Duodenal mucosa (tissue), 2 donors: ENCODE results near the gene NCMAP.
"Not testable (repeated sequence)": the region's sequence is repeated elsewhere in the genome, so short reads cannot be mapped to it uniquely, and the experiment has no call there.

Source experiments
- H3K27ac ChIP-seq: one replicate; pipeline ENCODE4 v1.7.0; 2013; ENCODE audit warnings: low read depth, low read length
- H3K27me3 ChIP-seq, 2 donors: one replicate each; pipeline ENCODE4 v1.7.0; 2013; ENCODE audit warnings: low read length in 2 of 2, control low read depth in 1 of 2; ENCODE audit not compliant: insufficient read depth in 2 of 2, control insufficient read depth in 1 of 2
- H3K36me3 ChIP-seq, 2 donors: one replicate each; pipeline ENCODE4 v1.7.0; 2013; ENCODE audit warnings: low read length in 2 of 2, control low read depth in 1 of 2; ENCODE audit not compliant: insufficient read depth in 2 of 2, control insufficient read depth in 1 of 2
- H3K4me1 ChIP-seq, 2 donors: one replicate each; pipeline ENCODE4 v1.7.0; 2013; ENCODE audit warnings: low read length in 2 of 2, control low read depth in 1 of 2; ENCODE audit not compliant: insufficient read depth in 2 of 2, control insufficient read depth in 1 of 2
- H3K4me3 ChIP-seq, 2 donors: one replicate each; pipeline ENCODE4 v1.7.0; 2013; ENCODE audit warnings: low read length in 2 of 2, low read depth in 1 of 2
- H3K9ac ChIP-seq, 2 donors: one replicate each; pipeline ENCODE4 v1.7.0; 2013; ENCODE audit warnings: low read length in 2 of 2, low read depth in 1 of 2
- H3K9me3 ChIP-seq, 2 donors: one replicate each; pipeline ENCODE4 v1.7.0; 2013; ENCODE audit warnings: low read length in 2 of 2, control low read depth in 1 of 2; ENCODE audit not compliant: control insufficient read depth in 1 of 2

Gene NCMAP

DNA sequence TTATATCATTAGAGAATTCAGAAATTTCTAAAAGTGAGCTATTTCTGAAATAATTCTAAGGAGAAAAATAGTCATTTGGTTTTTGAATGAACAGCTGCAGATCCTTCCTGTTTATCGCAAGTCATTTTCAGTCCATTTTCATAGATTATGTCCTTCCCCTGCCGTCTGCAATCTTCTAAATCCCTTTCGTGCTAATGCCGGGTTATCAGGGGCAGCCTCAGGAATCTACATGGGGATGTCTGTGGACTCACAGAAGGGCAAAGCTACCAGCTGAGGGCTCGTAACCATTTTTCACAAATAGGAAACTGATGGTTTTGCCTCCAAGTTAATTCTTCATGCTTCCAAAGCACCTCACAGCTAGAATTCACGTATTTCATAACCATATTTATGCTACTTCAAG, 30.3 kb upstream of the NCMAP start:
- H3K4me1 ChIP-seq = no peaks in the 10 kb centered on the region
- H3K9me3 ChIP-seq = no peaks in the 10 kb centered on the region
- H3K27ac ChIP-seq = no peak overlapping the region
- H3K36me3 ChIP-seq = peaks cover 0 to 5% of the 10 kb centered on the region in 2 donors
- H3K9ac ChIP-seq = no peak overlapping the region
- no peak overlapping the region for H3K4me3 ChIP-seq
- H3K27me3 ChIP-seq = no peaks in the 10 kb centered on the region

DNA sequence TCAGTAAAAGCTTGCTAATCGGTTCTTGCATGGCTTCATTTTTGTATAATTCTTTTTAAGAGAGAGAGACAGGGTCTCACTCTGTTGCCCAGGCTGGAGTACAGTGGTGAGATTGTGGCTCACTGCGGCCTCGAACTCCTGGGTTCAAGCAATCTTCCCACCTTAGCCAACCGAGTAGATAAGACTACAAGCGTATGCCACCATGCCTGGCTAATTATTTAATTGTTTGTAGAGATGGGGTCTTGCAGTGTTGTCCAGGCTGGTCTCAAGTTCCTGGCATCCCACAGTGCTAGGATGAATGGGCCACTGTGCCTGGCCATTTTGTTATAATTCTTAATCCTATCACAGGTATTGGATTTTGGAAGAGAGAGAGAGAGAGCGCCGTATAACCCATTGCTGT, 29.8 kb upstream of the NCMAP start:
- H3K4me3 ChIP-seq = no peak overlapping the region
- no peaks in the 10 kb centered on the region for H3K9me3 ChIP-seq
- H3K9ac ChIP-seq = no peak overlapping the region
- no peak overlapping the region for H3K27ac ChIP-seq
- peaks cover 0 to 5% of the 10 kb centered on the region in 2 donors for H3K36me3 ChIP-seq
- no peaks in the 10 kb centered on the region for H3K27me3 ChIP-seq
- H3K4me1 ChIP-seq = no peaks in the 10 kb centered on the region

DNA sequence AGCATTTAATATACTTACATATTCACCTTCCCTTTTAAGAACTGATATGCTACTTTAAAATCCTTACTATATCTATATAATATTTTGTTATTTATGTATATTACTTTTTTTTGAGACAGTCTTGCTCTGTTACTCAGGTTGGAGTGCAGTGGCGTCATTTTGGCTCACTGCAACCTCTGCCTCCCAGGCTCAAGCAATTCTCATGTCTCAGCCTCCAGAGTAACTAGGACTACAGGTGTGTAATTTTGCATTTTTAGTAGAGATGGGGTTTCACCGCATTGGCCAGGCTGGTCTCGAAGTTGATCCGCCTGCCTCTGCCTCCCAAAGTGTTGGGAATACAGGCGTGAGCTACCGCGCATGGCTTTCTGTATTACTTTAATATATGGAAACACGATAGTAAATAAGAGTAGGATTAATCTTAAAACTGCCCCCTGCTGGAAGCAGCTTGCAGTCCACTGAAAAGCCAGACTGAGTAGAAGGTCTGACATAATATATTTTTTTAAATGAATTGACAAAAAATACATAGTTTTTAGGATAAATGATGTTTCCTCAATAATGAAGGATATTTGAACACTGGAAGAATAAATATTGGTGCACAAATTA, 28.8 kb upstream of the NCMAP start:
- Histone ChIP-seq H3K9ac (no peak overlapping the region), H3K36me3 (peaks cover 0 to 8% of the 10 kb centered on the region in 2 donors)

DNA sequence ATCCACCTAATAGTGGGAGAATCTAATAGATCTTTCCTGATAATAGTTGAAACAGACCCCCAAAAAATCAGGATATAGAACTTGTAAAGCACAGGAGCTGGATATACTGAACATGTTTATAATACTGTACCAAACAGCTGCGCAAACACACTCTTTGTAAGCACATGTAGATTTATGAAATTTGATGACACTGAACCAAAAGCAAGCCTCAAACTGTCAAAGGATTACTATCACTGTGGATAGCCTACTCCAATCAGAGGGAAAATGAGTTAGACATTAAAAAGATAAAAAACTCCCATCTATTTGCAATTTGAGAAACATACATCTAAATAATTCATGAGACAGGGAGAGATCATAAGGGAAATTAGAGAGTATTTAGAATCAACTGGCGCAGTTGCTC, 27.1 kb upstream of the NCMAP start:
- no peaks in the 10 kb centered on the region for H3K27me3 ChIP-seq
- no peaks in the 10 kb centered on the region for H3K9me3 ChIP-seq
- no peak overlapping the region for H3K27ac ChIP-seq
- H3K4me1 ChIP-seq = no peaks in the 10 kb centered on the region
- H3K4me3 ChIP-seq = no peak overlapping the region
- H3K9ac ChIP-seq = no peak overlapping the region
- H3K36me3 ChIP-seq = peaks cover 2 to 4% of the 10 kb centered on the region in 2 donors

More for the DNA sequence above, 28.8 kb upstream of the NCMAP start:
- H3K9me3 ChIP-seq = no peaks in the 10 kb centered on the region
- H3K27ac ChIP-seq = no peak overlapping the region
- no peaks in the 10 kb centered on the region for H3K27me3 ChIP-seq
- no peaks in the 10 kb centered on the region for H3K4me1 ChIP-seq
- no peak overlapping the region for H3K4me3 ChIP-seq

DNA sequence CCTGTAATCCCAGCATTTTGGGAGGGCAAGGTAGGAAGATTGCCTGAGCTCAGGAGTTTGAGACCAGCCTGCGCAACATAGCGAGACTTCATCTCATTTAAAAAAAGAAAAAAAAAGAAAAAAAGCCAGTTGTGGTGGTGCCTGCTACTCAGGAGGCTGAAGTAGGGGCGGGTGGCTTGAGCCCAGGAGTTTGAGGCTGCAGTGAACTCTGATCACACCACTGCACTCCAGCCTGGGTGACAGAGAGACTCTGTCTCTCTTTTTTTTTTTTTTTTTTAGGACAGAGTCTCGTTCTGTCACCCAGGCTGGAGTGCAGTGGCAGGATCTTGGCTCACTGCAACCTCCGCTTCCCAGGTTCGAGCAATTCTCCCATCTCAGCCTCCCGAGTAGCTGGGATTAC, 26.6 kb upstream of the NCMAP start:
- H3K36me3 ChIP-seq, H3K27ac ChIP-seq, H3K4me1 ChIP-seq, H3K27me3 ChIP-seq, H3K4me3 ChIP-seq, H3K9me3 ChIP-seq, H3K9ac ChIP-seq: not testable (repeated sequence)

DNA sequence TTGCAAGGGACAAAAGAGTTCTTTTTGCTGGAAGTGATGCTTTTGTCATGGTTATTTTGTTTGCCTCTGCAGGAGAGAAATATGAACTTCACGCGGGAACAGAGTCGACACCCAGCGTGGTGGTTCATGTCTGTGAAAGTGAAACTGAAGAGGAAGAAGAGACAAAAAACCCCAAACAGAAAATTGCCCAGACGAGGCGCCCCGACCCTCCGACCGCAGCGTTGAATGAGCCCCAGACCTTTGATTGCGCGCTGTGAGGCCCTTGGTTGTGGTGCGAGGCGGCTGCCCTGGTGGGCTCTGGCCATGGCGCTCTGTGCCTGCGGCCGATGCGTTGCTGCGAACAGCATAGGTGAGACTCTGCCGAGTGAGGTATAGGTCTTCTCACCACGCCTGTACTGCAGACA, 20.9 kb upstream of the NCMAP start:
- Histone ChIP-seq H3K9me3 (no peaks in the 10 kb centered on the region), H3K4me1 (peaks cover 5 to 21% of the 10 kb centered on the region in 2 donors), H3K4me3 (peak overlapping the region; percentile 54 to 62), H3K27me3 (no peaks in the 10 kb centered on the region), H3K27ac (no peak overlapping the region), H3K36me3 (peaks cover 2 to 4% of the 10 kb centered on the region in 2 donors), H3K9ac (peak overlapping the region in 1 of 2 donors; percentile 56)

DNA sequence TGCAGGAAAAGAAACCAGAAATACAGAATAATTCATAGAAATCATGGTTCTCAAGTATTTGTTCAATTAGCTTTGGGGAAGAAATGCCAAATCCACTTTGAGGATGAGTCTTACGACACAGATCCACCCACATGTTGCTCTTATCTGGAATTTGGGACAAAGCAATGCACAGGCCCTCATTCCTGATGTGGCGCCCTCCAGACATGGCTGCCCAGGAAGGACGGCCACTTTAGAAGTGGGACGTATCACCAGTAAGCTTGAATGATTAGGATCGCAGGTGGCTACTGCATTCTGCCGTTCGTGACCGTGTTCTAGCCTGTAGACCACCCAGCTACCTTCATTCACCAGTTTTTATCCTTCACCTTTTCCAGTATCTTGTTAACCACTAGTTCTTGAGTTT, 20.1 kb upstream of the NCMAP start:
- Histone ChIP-seq H3K27ac (no peak overlapping the region), H3K27me3 (no peaks in the 10 kb centered on the region), H3K36me3 (peaks cover 2 to 4% of the 10 kb centered on the region in 2 donors), H3K9me3 (no peaks in the 10 kb centered on the region), H3K4me1 (peaks cover 5 to 28% of the 10 kb centered on the region in 2 donors), H3K4me3 (peak overlapping the region; percentile 23 to 25), H3K9ac (peak overlapping the region; percentile 3 to 28)

DNA sequence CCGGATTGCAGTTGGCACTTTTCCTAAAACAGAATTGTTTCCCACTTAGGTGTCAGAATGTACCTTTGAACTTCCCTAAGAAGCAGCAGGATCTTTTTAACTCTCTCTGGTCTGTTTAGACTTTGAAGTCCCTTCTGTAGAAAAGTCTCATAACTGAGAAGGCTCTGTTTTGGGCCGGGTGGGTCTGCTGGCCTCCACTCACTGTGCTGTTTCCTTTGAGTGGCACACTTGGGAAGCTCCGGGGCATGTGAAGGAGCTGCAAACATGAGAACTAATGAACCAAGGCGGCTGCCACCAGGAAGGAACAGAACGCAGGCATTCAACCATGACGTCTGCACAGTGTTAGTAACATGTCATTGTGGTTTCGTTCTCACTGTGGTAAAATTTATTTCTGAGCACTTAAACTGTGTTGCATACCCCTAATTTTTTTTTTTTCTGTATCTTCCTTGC, 19.5 kb upstream of the NCMAP start:
- Histone ChIP-seq H3K9me3 (no peaks in the 10 kb centered on the region), H3K4me3 (peak overlapping the region in 1 of 2 donors; percentile 25), H3K27ac (peak overlapping the region; percentile 20), H3K4me1 (peaks cover 8 to 34% of the 10 kb centered on the region in 2 donors), H3K27me3 (no peaks in the 10 kb centered on the region), H3K9ac (peak overlapping the region in 1 of 2 donors; percentile 3), H3K36me3 (peaks cover 2 to 3% of the 10 kb centered on the region in 2 donors)

DNA sequence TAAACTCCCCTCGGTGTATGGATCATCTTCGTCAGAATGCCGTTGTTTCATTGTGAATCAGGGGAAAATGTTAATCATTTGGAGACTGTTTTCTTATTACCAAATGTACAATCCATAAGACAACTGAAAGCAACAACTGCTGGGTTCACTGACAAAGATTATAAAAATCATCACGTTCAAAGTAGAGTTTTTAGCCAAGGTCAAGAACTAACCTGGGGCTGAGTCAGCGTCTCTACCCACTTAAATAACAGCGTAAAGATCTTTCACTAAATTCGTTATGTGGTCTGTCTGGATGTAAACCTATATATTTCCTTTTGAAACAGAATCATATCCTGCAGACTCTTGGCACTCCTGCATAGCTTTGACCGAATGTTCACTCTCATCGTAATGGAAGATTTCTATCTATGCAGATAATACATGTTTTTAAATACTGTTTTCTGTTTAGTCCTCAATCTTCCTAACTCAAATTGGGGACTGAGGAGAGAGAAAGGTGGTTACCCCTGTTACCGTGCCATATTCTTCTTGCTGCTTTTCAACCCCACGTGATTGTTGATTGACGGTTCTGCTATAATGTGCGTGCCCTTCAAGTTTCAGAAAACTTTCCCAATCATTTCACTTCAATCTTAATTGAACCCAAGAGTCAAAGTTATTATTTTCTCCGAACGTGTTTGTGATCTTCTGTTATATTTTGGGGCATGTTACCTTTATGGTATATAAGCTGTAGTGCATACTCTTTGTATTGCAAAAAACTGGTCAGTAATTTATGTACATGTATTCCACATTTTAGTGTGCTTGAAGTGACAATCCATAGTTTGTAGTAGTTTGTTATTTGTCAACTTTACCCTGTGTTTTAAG, 15.6 kb upstream of the NCMAP start:
- Histone ChIP-seq H3K36me3 (no peaks in the 10 kb centered on the region), H3K4me3 (peak overlapping the region; percentile 16 to 33), H3K9me3 (no peaks in the 10 kb centered on the region), H3K27ac (no peak overlapping the region), H3K27me3 (no peaks in the 10 kb centered on the region), H3K4me1 (peaks cover 14 to 36% of the 10 kb centered on the region in 2 donors), H3K9ac (no peak overlapping the region)

DNA sequence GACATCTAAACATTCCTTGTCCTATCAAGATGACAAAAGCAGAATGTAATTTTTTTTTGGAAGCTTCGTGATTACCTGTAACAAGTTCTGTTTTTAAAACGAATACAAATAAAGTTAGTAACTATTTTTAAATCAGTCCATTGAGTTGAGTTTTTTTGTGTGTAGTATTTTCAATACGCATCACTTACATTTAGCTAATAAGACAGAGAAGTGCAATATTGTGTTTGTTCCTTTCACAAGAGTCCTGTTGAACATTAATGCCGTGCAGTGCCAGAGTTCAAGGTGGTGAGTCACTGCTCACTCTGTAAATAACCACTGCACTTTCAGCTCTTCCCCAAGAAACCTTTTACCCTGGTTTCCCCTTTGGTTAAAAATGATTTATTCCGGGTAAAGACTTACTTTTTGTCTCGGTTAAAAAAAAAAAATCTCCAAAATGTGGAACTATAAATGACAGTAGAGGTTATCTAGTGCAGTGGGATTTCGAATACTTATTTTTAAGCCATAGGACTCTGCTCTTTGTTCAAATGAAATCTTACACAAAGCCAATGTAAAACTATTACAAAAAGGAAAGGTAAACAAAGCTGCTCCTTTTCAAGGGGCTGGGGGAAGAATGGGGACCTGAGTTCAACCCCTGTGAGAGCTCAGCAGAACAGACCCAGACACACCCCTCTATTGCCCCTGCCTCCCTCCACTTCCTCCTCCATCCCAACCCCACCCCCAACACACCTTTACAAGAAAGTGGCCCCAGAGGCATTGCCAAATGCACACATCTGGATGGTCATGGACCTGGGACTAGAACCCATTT, 14.8 kb upstream of the NCMAP start:
- H3K9ac ChIP-seq = peak overlapping the region in 1 of 2 donors; percentile 4

More for the DNA sequence above, 14.8 kb upstream of the NCMAP start:
- Histone ChIP-seq H3K4me1 (peaks cover 9 to 38% of the 10 kb centered on the region in 2 donors), H3K27me3 (no peaks in the 10 kb centered on the region), H3K4me3 (peak overlapping the region; percentile 14 to 33), H3K36me3 (no peaks in the 10 kb centered on the region), H3K27ac (peak overlapping the region; percentile 35), H3K9me3 (no peaks in the 10 kb centered on the region)
